Testis (tissue), 3 donors: ENCODE data around the gene CAMTA1. TPM values are rescaled to one million over a fixed set of nuclear protein-coding genes. Genes with fewer than 3 reads are reported as not detected.

Source experiments
- DNase-seq: peaks from one replicate; pipeline ENCODE4 v3.0.0-alpha.2; 2019
- H3K27ac ChIP-seq, 2 donors: fragments of 200-600 bp; sonication (generic); one replicate each; pipeline ENCODE4 v1.5.1; 2019
- H3K27me3 ChIP-seq: fragments of 200-600 bp; sonication (generic); one replicate; pipeline ENCODE4 v1.5.1; 2019
- H3K36me3 ChIP-seq: fragments of 200-600 bp; sonication (generic); one replicate; pipeline ENCODE4 v1.5.1; 2017; ENCODE audit warnings: low read depth; ENCODE audit errors: missing control alignments
- H3K4me1 ChIP-seq: fragments of 200-600 bp; sonication (generic); one replicate; pipeline ENCODE4 v1.5.1; 2019
- H3K4me3 ChIP-seq, 2 donors: fragments of 200-600 bp; sonication (generic); one replicate each; pipeline ENCODE4 v1.5.1; 2017 to 2019
- H3K9me3 ChIP-seq: fragments of 200-600 bp; sonication (generic); one replicate; pipeline ENCODE4 v1.5.1; 2017
- CTCF ChIP-seq, 3 experiments: fragments of 450-650 bp in 2 of 3; fragments of 200-600 bp in 1 of 3; sonication (generic) in 1 of 3; IDR thresholded peaks; one replicate each; pipeline ENCODE4 v1.5.1; 2016 to 2019; ENCODE audit warnings: antibody characterized with exemption in 3 of 3, mild to moderate bottlenecking in 2 of 3, moderate library complexity in 1 of 3
- POLR2A ChIP-seq: fragments of 450-650 bp; IDR thresholded peaks from one replicate; pipeline ENCODE4 v1.6.1; 2017; ENCODE audit warnings: antibody characterized with exemption, mild to moderate bottlenecking, moderate library complexity
- WGBS, 2 donors: methylation state at CpG; one replicate each; pipeline ENCODE4 v1.1.5; 2018; 5-methylcytosine and 5-hydroxymethylcytosine counted together
- intact Hi-C: fragments of 100-400 bp; cut with DNase I; formaldehyde crosslinking; loops from one replicate; pipeline ENCODE4 v1.15.1; 2023; ENCODE audit warnings: low total_unique reads
- polyA plus RNA-seq: library from polyadenylated mRNA; stranded (reverse); fragments of 350-450 nt; fragmentation: Illumina TruSeq; extraction: RNeasy Lipid Tissue Mini Kit (QIAGEN cat#74804); gene quantifications from one replicate; pipeline ENCODE4 v1.2.3, GENCODE V29; 2014; ENCODE audit warnings: low read depth, low replicate concordance; ENCODE audit not compliant: insufficient read depth
- total RNA-seq, 2 donors: library from RNA; depleted of rRNA; stranded (reverse); fragments of >200 nt; gene quantifications; one replicate each; pipeline ENCODE4 v1.2.3, GENCODE V29; 2016

Gene CAMTA1
- total and polyA plus RNA-seq, 3 donors from 2014 or later = 116 to 158 (median 119) TPM

- H3K4me1 ChIP-seq = no peaks in the 10 kb centered on the region
- no peaks in the 10 kb centered on the region for H3K9me3 ChIP-seq
- TF ChIP-seq CTCF (IDR thresholded peaks at IDR 0.05) = no peak
- no peak for TF ChIP-seq POLR2A
- no peak for DNase-seq
- WGBS, 2 donors = 80 to 95% methylated on average over 9 of the region's 9 CpGs
- no peak overlapping the region for H3K4me3 ChIP-seq
- intact Hi-C loops = no loop called here
- H3K27ac ChIP-seq = no peak overlapping the region
- no peaks in the 10 kb centered on the region for H3K27me3 ChIP-seq
- no peaks in the 10 kb centered on the region for H3K36me3 ChIP-seq
These were observed 637.7 kb downstream of the CAMTA1 start for GRCh38 chr1:7422966-7423365.

- Histone ChIP-seq H3K4me3 (no peak overlapping the region), H3K27ac (no peak overlapping the region), H3K4me1 (no peaks in the 10 kb centered on the region), H3K9me3 (no peaks in the 10 kb centered on the region), H3K36me3 (no peaks in the 10 kb centered on the region), H3K27me3 (no peaks in the 10 kb centered on the region)
- DNase-seq = no peak
- intact Hi-C loops = no loop called here
- WGBS, 2 donors = 82 to 89% methylated on average over 7 to 9 of the region's 9 CpGs
- TF ChIP-seq POLR2A (no peak), CTCF (IDR thresholded peaks at IDR 0.05) (no peak)
These were observed 639.2 kb downstream of the CAMTA1 start for GRCh38 chr1:7424352-7424890.

- no peak for TF ChIP-seq CTCF (IDR thresholded peaks at IDR 0.05)
- TF ChIP-seq POLR2A = no peak
- 90 to 98% methylated on average over 3 to 6 of the region's 6 CpGs for WGBS, 2 donors
- Histone ChIP-seq H3K36me3 (no peaks in the 10 kb centered on the region), H3K4me1 (no peaks in the 10 kb centered on the region), H3K27ac (no peak overlapping the region), H3K27me3 (no peaks in the 10 kb centered on the region), H3K4me3 (no peak overlapping the region), H3K9me3 (no peaks in the 10 kb centered on the region)
- DNase-seq = no peak
- intact Hi-C loops = no loop called here
These were observed 640.0 kb downstream of the CAMTA1 start for GRCh38 chr1:7425229-7425628.

- no peak overlapping the region for H3K4me3 ChIP-seq
- no peaks in the 10 kb centered on the region for H3K4me1 ChIP-seq
- H3K9me3 ChIP-seq = no peaks in the 10 kb centered on the region
- no peaks in the 10 kb centered on the region for H3K27me3 ChIP-seq
- H3K36me3 ChIP-seq = no peaks in the 10 kb centered on the region
- intact Hi-C loops = no loop called here
- no peak overlapping the region for H3K27ac ChIP-seq
- DNase-seq = no peak
- WGBS, 2 donors = 95 to 96% methylated on average over 3 of the region's 3 CpGs
- TF ChIP-seq CTCF (IDR thresholded peaks at IDR 0.05) (no peak), POLR2A (no peak)
These were observed 640.5 kb downstream of the CAMTA1 start for GRCh38 chr1:7425771-7426170.
